ENCODE data around the gene GNG2. TPM values are rescaled to one million over a fixed set of nuclear protein-coding genes. Genes with fewer than 3 reads are reported as not detected.
A peak's percentile ranks its signal among the peaks of the same experiment; 100 is the strongest.

Gene GNG2
- total and polyA plus RNA-seq, 10 of the 15 experiments (the other 5 are each of a cell fraction or from before 2014, with no cell fraction given) = 31.6 to 114 (median 66.4) TPM

GRCh38 chr14:51996148-51996746 lies 135.8 kb downstream of the GNG2 start:
- H2AFZ ChIP-seq (ENCODE audit: control insufficient read depth, low read depth, low read length) = no peak overlapping the region
- POLR2A ChIA-PET = no interaction called here
- 62% methylated on average over 4 of the region's 4 CpGs for WGBS (ENCODE audit: insufficient coverage, insufficient replicate concordance, low lambda C conversion rate, missing lambda C conversion rate)
- in situ Hi-C loops (cut with MboI) (no loop called here), intact Hi-C loops (cut with micrococcal nuclease; ENCODE audit: unreplicated experiment) (loop anchor here (2.0 to 10.0 kb wide), 3 partner anchors 135 to 479 kb away; no protein-coding TSS in a partner anchor)
- no TSS peak for BruUV-seq (replicated peaks)
- no peak overlapping the region for H3K9ac ChIP-seq (ENCODE audit: control insufficient read depth, insufficient read depth, low read length)
- no peak overlapping the region for H3K4me3 ChIP-seq
- RAD21 ChIA-PET (ENCODE audit: unreplicated experiment) = interaction anchor here (0.5 to 2.4 kb wide), 12 partner anchors 10 to 556 kb away, joined by 3 to 13 read pairs (median 3); partner anchors contain the start of gene TXNDC16
- DNase-seq (ENCODE audit: low read depth, low spot score) (no peak), FAIRE-seq (peak; percentile 72), ATAC-seq (0 out of 3 replicates have a peak, but pooled peaks have one; percentile 22)
- CTCF ChIA-PET = interaction anchor here (0.6 to 5.9 kb wide), 35 partner anchors 8 to 1121 kb away, joined by 3 to 67 read pairs (median 4); partner anchors contain the start of genes GNG2, GPR137C and TXNDC16
- SMC1A ChIA-PET (ENCODE audit: uncharacterized antibody, unreplicated experiment) = interaction anchor here (0.6 to 3.6 kb wide), 14 partner anchors 10 to 321 kb away, joined by 3 to 33 read pairs (median 3); no protein-coding TSS in a partner anchor
- no peaks in the 10 kb centered on the region for H4K20me1 ChIP-seq (ENCODE audit: control insufficient read depth, insufficient read depth)
- H3K27ac ChIP-seq (ENCODE audit: control insufficient read depth, insufficient read depth) = no peak overlapping the region
- peaks cover under 1% of the 10 kb centered on the region for H3K4me1 ChIP-seq (ENCODE audit: control insufficient read depth, insufficient read depth, low read length)
- H3K4me2 ChIP-seq (ENCODE audit: control insufficient read depth, insufficient read depth) = no peak overlapping the region
- peaks cover 0 to 33% of the 10 kb centered on the region in 2 experiments for H3K36me3 ChIP-seq (ENCODE audit: control insufficient read depth in 2 of 2, insufficient read depth in 2 of 2, low read length in 1 of 2)
- H3K9me3 ChIP-seq (replicated peaks; ENCODE audit: control insufficient read depth, insufficient read depth, low read length) = no peaks in the 10 kb centered on the region
- peaks cover 33% of the 10 kb centered on the region for H3K79me2 ChIP-seq (ENCODE audit: control insufficient read depth, insufficient read depth, low read length)
- H3K27me3 ChIP-seq (replicated peaks in 1 of 2; ENCODE audit: control insufficient read depth in 2 of 2, insufficient read depth in 2 of 2, low read length in 1 of 2) = no peaks in the 10 kb centered on the region
- TF ChIP-seq MYC (IDR thresholded peaks at IDR 0.05; ENCODE audit: insufficient read depth, insufficient read length, insufficient replicate concordance, low read length, severe bottlenecking) (no peak), CBX3 (IDR thresholded peaks at IDR 0.05; ENCODE audit: borderline replicate concordance, low read depth) (no peak), POU2F2 (IDR thresholded peaks at IDR 0.05; ENCODE audit: borderline replicate concordance, low read depth, low read length) (no peak), BCL3 (IDR thresholded peaks at IDR 0.05; ENCODE audit: borderline replicate concordance, insufficient read depth, low read depth, low read length, poor library complexity, severe bottlenecking) (no peak), YBX1 (IDR thresholded peaks at IDR 0.05) (no peak), DPF2 (IDR thresholded peaks at IDR 0.05) (no peak), ZNF384 (IDR thresholded peaks at IDR 0.05; ENCODE audit: borderline replicate concordance, low read depth, low read length) (no peak), NRF1 (conservative IDR thresholded peaks at IDR 0.05; ENCODE audit: low read depth, low read length) (no peak), CEBPZ (IDR thresholded peaks at IDR 0.05; ENCODE audit: low read depth, low read length) (no peak), ZBTB40 (IDR thresholded peaks at IDR 0.05; ENCODE audit: borderline replicate concordance) (no peak), RUNX3 (IDR thresholded peaks at IDR 0.05; ENCODE audit: low read length) (peak; percentile 77), TCF7 (IDR thresholded peaks at IDR 0.05; ENCODE audit: borderline replicate concordance) (no peak), TARDBP (IDR thresholded peaks at IDR 0.05; ENCODE audit: borderline replicate concordance) (no peak), CBFB (IDR thresholded peaks at IDR 0.05; ENCODE audit: low read depth) (peak; percentile 54; the same call in 1 of the 2 replicates), POLR2AphosphoS2 (IDR thresholded peaks at IDR 0.05; ENCODE audit: low read depth, low read length) (no peak)
